ENCODE results near the gene MGMT.

The MGMT gene

GRCh38 chr10:129745186-129745750, 278.2 kb downstream of the MGMT start:
- Mint-ChIP-seq H3K36me3 (peaks cover 81% of the 10 kb centered on the region), H3K27ac (no peak overlapping the region), H3K4me1 (no peaks in the 10 kb centered on the region), H3K27me3 (no peaks in the 10 kb centered on the region), H3K4me3 (no peak overlapping the region), H3K9me3 (peaks cover 35% of the 10 kb centered on the region)
- no peak for ATAC-seq

GRCh38 chr10:129754211-129755050, 287.4 kb downstream of the MGMT start:
- Mint-ChIP-seq H3K4me3 (no peak overlapping the region), H3K36me3 (peaks cover 79% of the 10 kb centered on the region), H3K9me3 (peaks cover 22% of the 10 kb centered on the region), H3K27me3 (no peaks in the 10 kb centered on the region), H3K27ac (no peak overlapping the region), H3K4me1 (peaks cover 10% of the 10 kb centered on the region)
- no peak for ATAC-seq

- H3K4me1 Mint-ChIP-seq: peaks cover 10% of the 10 kb centered on the region
- no peaks in the 10 kb centered on the region for H3K27me3 Mint-ChIP-seq
- H3K36me3 Mint-ChIP-seq: peaks cover 80% of the 10 kb centered on the region
These were observed 288.1 kb downstream of the MGMT start for GRCh38 chr10:129755158-129755591.

DNA sequence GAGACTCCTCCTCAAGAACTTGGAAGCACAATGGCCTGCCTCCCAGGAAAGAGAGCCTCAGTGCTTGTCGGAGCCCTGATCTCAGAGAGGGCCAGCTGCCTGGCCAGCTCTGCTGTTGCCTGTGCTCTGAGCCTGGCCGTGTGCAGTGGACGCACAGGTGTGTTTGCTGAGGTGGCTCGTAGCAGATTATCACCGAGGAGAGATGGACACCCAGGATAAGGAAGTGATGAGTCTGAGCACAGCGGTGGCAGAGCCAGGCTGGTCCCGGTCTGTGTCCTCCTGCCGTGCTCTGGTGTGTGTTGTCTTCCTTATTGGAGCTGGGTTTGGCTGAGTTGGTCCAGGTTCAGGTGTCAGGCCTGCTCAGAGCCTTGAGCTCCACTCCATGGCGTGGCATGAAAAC, 288.6 kb downstream of the MGMT start:
- H3K36me3 Mint-ChIP-seq: peaks cover 80% of the 10 kb centered on the region
- no peak overlapping the region for H3K27ac Mint-ChIP-seq
- no peak for ATAC-seq
- H3K4me3 Mint-ChIP-seq: no peak overlapping the region
- no peaks in the 10 kb centered on the region for H3K27me3 Mint-ChIP-seq
- H3K9me3 Mint-ChIP-seq: peaks cover 18% of the 10 kb centered on the region
- peaks cover 10% of the 10 kb centered on the region for H3K4me1 Mint-ChIP-seq

More at GRCh38 chr10:129755158-129755591, 288.1 kb downstream of the MGMT start:
- H3K4me3 Mint-ChIP-seq: no peak overlapping the region
- H3K9me3 Mint-ChIP-seq: peaks cover 20% of the 10 kb centered on the region
- H3K27ac Mint-ChIP-seq: no peak overlapping the region
- no peak for ATAC-seq

- H3K36me3 Mint-ChIP-seq: peaks cover 80% of the 10 kb centered on the region
- H3K27me3 Mint-ChIP-seq: no peaks in the 10 kb centered on the region
- H3K9me3 Mint-ChIP-seq: peaks cover 9% of the 10 kb centered on the region
- H3K4me3 Mint-ChIP-seq: no peak overlapping the region
- H3K27ac Mint-ChIP-seq: no peak overlapping the region
- no peak for ATAC-seq
- peaks cover 10% of the 10 kb centered on the region for H3K4me1 Mint-ChIP-seq
These were observed 290.2 kb downstream of the MGMT start for GRCh38 chr10:129756912-129757901.

- peaks cover 10% of the 10 kb centered on the region for H3K4me1 Mint-ChIP-seq
- no peak for ATAC-seq
- H3K4me3 Mint-ChIP-seq: no peak overlapping the region
- no peaks in the 10 kb centered on the region for H3K27me3 Mint-ChIP-seq
- H3K9me3 Mint-ChIP-seq: peaks cover 2% of the 10 kb centered on the region
- peaks cover 74% of the 10 kb centered on the region for H3K36me3 Mint-ChIP-seq
- H3K27ac Mint-ChIP-seq: no peak overlapping the region
These were observed 291.4 kb downstream of the MGMT start for GRCh38 chr10:129758207-129759021.

GRCh38 chr10:129759214-129760002, 292.4 kb downstream of the MGMT start:
- Mint-ChIP-seq H3K27ac (no peak overlapping the region), H3K36me3 (peaks cover 64% of the 10 kb centered on the region), H3K4me1 (peaks cover 10% of the 10 kb centered on the region), H3K27me3 (no peaks in the 10 kb centered on the region), H3K9me3 (no peaks in the 10 kb centered on the region), H3K4me3 (no peak overlapping the region)
- ATAC-seq: no peak

DNA sequence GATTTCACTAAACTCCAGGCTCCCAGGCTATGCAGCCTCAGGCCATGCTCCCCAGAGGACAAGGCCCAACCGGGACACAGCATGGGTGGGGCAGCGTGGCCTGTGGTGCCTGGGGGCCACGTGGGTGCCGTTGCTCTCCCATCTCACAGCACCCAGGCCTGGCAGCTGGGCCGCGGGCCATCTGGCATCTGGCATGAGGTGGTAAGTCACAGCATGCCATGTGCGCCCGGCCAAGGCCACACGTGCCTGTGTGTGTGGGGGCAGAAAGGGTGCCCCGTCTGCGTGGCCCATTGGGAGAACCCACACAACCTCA, 292.9 kb downstream of the MGMT start:
- no peak overlapping the region for H3K4me3 Mint-ChIP-seq
- peaks cover 10% of the 10 kb centered on the region for H3K4me1 Mint-ChIP-seq
- no peaks in the 10 kb centered on the region for H3K9me3 Mint-ChIP-seq
- peaks cover 60% of the 10 kb centered on the region for H3K36me3 Mint-ChIP-seq
- no peak for ATAC-seq
- no peaks in the 10 kb centered on the region for H3K27me3 Mint-ChIP-seq
- no peak overlapping the region for H3K27ac Mint-ChIP-seq

- Mint-ChIP-seq H3K9me3 (no peaks in the 10 kb centered on the region), H3K4me3 (no peak overlapping the region), H3K4me1 (peaks cover 8% of the 10 kb centered on the region), H3K27ac (no peak overlapping the region), H3K36me3 (peaks cover 57% of the 10 kb centered on the region), H3K27me3 (no peaks in the 10 kb centered on the region)
- ATAC-seq: no peak
These were observed 293.4 kb downstream of the MGMT start for GRCh38 chr10:129760416-129760815.

DNA sequence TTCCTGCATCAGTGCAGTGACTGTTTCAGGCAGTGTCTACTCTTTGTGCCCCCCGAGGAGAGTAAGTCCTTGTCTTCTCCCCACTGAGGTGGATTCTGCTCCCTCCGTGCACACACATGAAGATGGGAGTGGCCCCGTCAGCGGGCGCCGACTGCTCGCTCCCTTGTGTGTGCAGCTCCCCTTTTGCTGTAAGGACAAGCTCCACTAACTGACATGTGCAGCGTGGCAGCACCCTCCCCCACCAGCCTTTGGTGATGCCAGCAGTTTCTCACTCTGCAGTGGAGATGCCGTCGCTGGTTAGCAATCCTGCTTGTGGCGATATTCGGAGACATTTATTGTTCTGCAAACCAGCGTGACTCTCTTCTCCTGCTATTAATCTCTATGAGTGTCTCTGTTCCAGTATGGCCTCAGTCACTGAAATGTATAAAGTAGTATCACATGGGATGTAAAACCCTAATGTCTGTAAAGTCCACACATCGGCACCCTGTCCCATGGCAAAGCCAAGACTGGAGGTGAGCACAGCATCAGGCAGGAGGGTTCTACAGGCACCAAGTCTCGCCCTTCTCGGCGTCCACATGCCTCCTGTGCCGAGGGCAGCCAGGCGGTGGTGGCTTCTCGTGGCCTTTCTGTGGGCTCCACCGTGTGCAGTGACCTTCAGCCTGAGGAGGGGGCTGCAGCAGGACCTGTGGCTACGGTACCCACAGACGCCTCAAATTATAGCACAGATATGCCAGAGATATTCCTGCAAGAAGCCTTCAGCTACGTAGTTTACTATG, 294.3 kb downstream of the MGMT start:
- peaks cover 55% of the 10 kb centered on the region for H3K36me3 Mint-ChIP-seq
- H3K27ac Mint-ChIP-seq: no peak overlapping the region
- H3K27me3 Mint-ChIP-seq: no peaks in the 10 kb centered on the region
- no peaks in the 10 kb centered on the region for H3K4me1 Mint-ChIP-seq
- no peaks in the 10 kb centered on the region for H3K9me3 Mint-ChIP-seq
- no peak overlapping the region for H3K4me3 Mint-ChIP-seq
- ATAC-seq: no peak

DNA sequence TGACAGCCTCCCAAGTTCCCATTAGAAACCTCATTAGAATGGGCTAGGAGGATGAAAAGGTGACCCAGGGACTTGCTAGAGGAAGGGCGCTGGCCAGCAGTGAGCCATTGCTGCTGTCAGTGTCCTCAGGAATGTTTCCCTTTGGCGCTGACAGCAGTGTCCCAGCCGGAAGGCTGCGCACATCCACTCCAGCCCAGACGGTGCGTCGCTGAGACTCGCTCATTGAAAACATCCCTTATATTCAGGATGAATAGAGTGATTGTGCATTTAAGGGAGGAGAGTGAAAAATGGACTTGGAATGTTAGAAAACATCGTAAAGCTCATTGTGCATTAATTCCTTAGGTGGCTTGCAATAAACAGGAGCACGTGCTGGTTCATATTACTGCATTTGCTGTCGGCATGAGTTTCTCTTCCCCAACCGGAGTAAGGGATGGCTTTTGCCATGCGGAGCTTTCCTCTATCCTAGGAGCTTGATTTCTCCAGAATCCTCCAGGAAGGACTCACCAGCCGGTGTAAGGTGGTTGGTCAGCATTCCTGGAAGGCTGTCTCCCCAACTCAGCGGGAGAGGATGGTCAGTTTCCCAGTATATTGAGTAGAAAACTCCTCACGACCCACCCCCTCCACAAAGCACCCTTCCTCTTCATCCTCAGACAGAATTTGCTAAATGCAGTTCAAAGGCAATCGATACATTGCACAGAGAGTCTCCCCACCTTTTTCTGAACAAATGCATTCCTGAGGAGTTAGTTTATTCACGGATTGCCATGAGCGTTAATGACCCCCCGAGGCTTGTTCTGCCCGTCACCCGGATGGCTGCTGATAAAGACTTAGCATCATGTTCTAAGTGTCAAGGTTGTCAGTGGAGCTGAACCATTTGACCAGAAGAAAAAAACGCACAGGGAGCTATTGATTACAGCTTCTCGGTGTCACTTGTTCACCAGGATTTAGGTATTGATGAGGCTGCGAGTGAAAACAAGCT, 295.2 kb downstream of the MGMT start:
- Mint-ChIP-seq H3K27me3 (no peaks in the 10 kb centered on the region), H3K4me3 (no peak overlapping the region), H3K27ac (no peak overlapping the region), H3K9me3 (no peaks in the 10 kb centered on the region), H3K36me3 (peaks cover 64% of the 10 kb centered on the region), H3K4me1 (no peaks in the 10 kb centered on the region)
- no peak for ATAC-seq

DNA sequence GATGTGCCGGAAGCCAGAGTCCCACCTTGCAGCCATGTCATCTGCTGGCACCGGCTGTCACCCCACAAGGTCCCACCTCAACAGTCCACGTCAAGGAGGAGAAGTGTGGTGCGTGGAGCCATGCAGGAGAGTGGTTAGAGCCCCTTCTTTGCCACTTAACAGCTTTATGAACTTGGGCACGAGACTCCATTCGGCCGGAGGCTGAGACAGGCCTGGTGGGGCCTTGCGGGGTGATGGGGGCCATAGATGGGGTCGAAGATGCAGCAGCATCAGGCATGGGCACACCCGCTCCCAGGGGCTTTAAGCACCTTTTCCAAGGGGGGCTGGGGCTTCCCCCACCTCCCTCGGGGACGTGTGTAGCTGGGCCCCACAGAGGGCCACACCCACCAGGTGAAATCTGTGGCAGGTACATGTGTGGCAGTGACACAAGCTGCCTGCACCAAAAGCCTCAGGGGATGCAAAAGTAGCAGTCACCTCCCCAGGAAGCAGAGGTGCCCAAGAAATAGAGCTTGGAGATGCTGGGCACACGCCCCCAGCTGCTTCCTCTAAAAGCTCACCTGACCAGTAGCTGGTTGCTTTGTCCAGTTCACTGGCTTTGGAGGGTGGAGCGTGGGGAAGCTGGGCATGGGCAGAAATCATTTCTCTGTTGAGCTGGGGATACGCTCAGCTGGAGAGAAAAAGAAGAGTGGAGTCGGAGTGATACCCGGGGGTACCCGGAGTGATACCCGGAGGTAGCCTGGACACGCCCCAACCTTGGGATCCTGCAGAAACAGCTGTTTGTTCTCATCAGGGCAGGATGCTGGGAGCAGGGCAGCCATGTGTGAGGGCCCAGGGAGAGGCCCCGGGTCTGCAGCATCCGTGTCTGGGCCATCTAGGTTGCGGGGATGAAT, 297.2 kb downstream of the MGMT start:
- peaks cover 64% of the 10 kb centered on the region for H3K36me3 Mint-ChIP-seq
- no peak overlapping the region for H3K4me3 Mint-ChIP-seq
- no peaks in the 10 kb centered on the region for H3K9me3 Mint-ChIP-seq
- H3K4me1 Mint-ChIP-seq: no peaks in the 10 kb centered on the region
- no peaks in the 10 kb centered on the region for H3K27me3 Mint-ChIP-seq
- no peak for ATAC-seq
- no peak overlapping the region for H3K27ac Mint-ChIP-seq

All from stimulated activated memory B cell treated with anti-CD40 and anti-IgM and Interleukin-4, amounts not matched to agents 10 μg/mL and 1 μg/mL and 100 μg/mL, for 72 hours (primary cell).